ENCODE data around the gene MANF. TPM values are rescaled to one million over a fixed set of nuclear protein-coding genes. Genes with fewer than 3 reads are reported as not detected.

Gene MANF
- total and polyA plus RNA-seq, 2 of the 4 experiments (the other 2 are of a cell fraction) = 65.4 to 122 TPM

DNA sequence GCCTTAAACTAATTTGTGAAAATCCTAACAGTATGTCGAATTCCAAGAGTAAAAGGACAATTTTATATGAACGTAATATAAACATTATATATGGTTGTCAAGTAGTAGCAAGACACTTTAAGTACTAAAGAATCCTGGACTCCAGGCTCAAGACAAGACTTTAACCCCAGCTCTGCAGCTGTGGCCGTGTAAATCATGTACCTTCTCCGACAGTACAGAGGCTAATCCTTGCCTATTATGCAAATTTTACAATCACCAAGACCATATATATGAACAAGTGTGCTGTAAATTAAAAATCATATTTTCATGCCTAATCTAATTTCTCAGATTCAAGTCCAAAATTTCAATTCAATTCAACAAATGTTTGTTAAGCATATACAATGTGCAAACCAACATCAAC lies 41.8 kb downstream of the MANF start:
- Histone ChIP-seq H3K79me1 (ENCODE audit: low read depth in 1 of 2, low read length in 2 of 2) (no peaks in the 10 kb centered on the region; a peak in 2 of 4 replicates), H3K27ac (ENCODE audit: insufficient read depth, low read length) (no peak overlapping the region), H3K4me3 (ENCODE audit: insufficient read depth, low read depth, low read length) (no peak overlapping the region), H3K4me1 (ENCODE audit: control insufficient read depth, insufficient read depth, low read length) (no peaks in the 10 kb centered on the region), H3K14ac (replicated peaks; ENCODE audit: low read depth, low read length) (no peak overlapping the region), H3K4me2 (ENCODE audit: low read depth, low read length) (no peak overlapping the region), H2AK5ac (ENCODE audit: low read depth, low read length) (no peak overlapping the region), H3K9me1 (ENCODE audit: insufficient read depth, low read length) (no peaks in the 10 kb centered on the region), H4K91ac (ENCODE audit: insufficient read depth, low read depth, low read length) (no peak overlapping the region), H2BK120ac (ENCODE audit: low read depth, low read length) (no peak overlapping the region), H2BK5ac (ENCODE audit: low read depth, low read length, poor library complexity, severe bottlenecking) (no peak overlapping the region), H3K27me3 (ENCODE audit: control insufficient read depth, insufficient read depth, low read length) (no peaks in the 10 kb centered on the region), H3K9ac (ENCODE audit: low read depth, low read length) (no peak overlapping the region), H2AFZ (replicated peaks; ENCODE audit: low read length, poor library complexity) (no peak overlapping the region), H3K56ac (ENCODE audit: extremely low read depth, insufficient read depth, low read length) (no peak overlapping the region), H3K4ac (ENCODE audit: low read depth, low read length) (no peak overlapping the region), H2BK20ac (ENCODE audit: low read depth, low read length) (no peak overlapping the region), H3K9me3 (ENCODE audit: control insufficient read depth, insufficient read depth, low read length) (no peaks in the 10 kb centered on the region), H3K36me3 (ENCODE audit: control insufficient read depth, insufficient read depth, low read length) (peaks cover 12% of the 10 kb centered on the region), H4K20me1 (ENCODE audit: insufficient read depth, low read length) (no peaks in the 10 kb centered on the region), H2BK15ac (ENCODE audit: low read depth, low read length) (no peak overlapping the region), H4K5ac (ENCODE audit: low read depth, low read length) (no peak overlapping the region), H4K8ac (ENCODE audit: low read depth in 2 of 2, low read length in 2 of 2) (no peak overlapping the region), H3K23ac (ENCODE audit: low read depth, low read length) (no peak overlapping the region), H2AK9ac (replicated peaks; ENCODE audit: low read depth, low read length, poor library complexity) (no peak overlapping the region), H3K18ac (ENCODE audit: low read depth, low read length) (no peak overlapping the region)
- intact Hi-C loops (cut with micrococcal nuclease) = no loop called here
- TF ChIP-seq, protein P1, sequence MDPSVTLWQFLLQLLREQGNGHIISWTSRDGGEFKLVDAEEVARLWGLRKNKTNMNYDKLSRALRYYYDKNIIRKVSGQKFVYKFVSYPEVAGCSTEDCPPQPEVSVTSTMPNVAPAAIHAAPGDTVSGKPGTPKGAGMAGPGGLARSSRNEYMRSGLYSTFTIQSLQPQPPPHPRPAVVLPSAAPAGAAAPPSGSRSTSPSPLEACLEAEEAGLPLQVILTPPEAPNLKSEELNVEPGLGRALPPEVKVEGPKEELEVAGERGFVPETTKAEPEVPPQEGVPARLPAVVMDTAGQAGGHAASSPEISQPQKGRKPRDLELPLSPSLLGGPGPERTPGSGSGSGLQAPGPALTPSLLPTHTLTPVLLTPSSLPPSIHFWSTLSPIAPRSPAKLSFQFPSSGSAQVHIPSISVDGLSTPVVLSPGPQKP (IDR thresholded peaks at IDR 0.05; ENCODE audit: borderline replicate concordance, low read depth, low read length) = no peak
- no peak for TF ChIP-seq RAD21 (IDR thresholded peaks at IDR 0.05; ENCODE audit: low read length)
- TF ChIP-seq, protein P2, sequence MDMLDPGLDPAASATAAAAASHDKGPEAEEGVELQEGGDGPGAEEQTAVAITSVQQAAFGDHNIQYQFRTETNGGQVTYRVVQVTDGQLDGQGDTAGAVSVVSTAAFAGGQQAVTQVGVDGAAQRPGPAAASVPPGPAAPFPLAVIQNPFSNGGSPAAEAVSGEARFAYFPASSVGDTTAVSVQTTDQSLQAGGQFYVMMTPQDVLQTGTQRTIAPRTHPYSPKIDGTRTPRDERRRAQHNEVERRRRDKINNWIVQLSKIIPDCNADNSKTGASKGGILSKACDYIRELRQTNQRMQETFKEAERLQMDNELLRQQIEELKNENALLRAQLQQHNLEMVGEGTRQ (IDR thresholded peaks at IDR 0.05; ENCODE audit: low read depth, low read length) = no peak
- no peak for TF ChIP-seq MAZ (IDR thresholded peaks at IDR 0.05; ENCODE audit: borderline replicate concordance, low read depth, low read length)
- no peak for TF ChIP-seq RFX5 (IDR thresholded peaks at IDR 0.05; ENCODE audit: low read depth, low read length)
- TF ChIP-seq CEBPB (IDR thresholded peaks at IDR 0.05; ENCODE audit: low read depth, low read length) = no peak
- TF ChIP-seq CHD1 (IDR thresholded peaks at IDR 0.05; ENCODE audit: low read depth, low read length) = no peak
- TF ChIP-seq NFE2L2 (IDR thresholded peaks at IDR 0.05; ENCODE audit: low read depth, low read length) = no peak
- no peak for TF ChIP-seq FOS (IDR thresholded peaks at IDR 0.05; ENCODE audit: low read depth, low read length)
- no peak for TF ChIP-seq SMC3 (IDR thresholded peaks at IDR 0.05; ENCODE audit: low read depth, low read length)
- no peak for TF ChIP-seq MAFK (IDR thresholded peaks at IDR 0.05; ENCODE audit: low read depth, low read length)
- CTCF ChIA-PET = no interaction called here
- dilution Hi-C loops (cut with HindIII; ENCODE audit: low sequenced_read_pairs, unreplicated experiment) = no loop called here
- WGBS, 2 experiments (ENCODE audit: extremely low coverage in 2 of 2, insufficient read length in 1 of 2) = no CpG with 5 or more reads among the region's 4 CpGs
- DNase-seq (no peak), ATAC-seq (ENCODE audit: low read depth) (no peak)
- BruUV-seq (replicated peaks) = no TSS peak
- POLR2A ChIA-PET (ENCODE audit: unreplicated experiment) = no interaction called here
- in situ Hi-C loops (cut with MboI; ENCODE audit: low sequenced_read_pairs) = no loop called here

Data from IMR-90 (cell line).